ENCODE results near the gene ORAI1.
A peak's percentile ranks its signal among the peaks of the same experiment; 100 is the strongest.
"Not testable (repeated sequence)": the region's sequence is repeated elsewhere in the genome, so short reads cannot be mapped to it uniquely, and the experiment has no call there.

ORAI1 gene

GRCh38 chr12:121626087-121626852 lies at the start of gene ORAI1:
TSS of gene ORAI1 (plus strand) at chr12:121626530.
- peak; percentile 95 to 96 for DNase-seq

GRCh38 chr12:121576851-121577391 lies 49.4 kb upstream of the ORAI1 start:
- no peak for DNase-seq

DNA sequence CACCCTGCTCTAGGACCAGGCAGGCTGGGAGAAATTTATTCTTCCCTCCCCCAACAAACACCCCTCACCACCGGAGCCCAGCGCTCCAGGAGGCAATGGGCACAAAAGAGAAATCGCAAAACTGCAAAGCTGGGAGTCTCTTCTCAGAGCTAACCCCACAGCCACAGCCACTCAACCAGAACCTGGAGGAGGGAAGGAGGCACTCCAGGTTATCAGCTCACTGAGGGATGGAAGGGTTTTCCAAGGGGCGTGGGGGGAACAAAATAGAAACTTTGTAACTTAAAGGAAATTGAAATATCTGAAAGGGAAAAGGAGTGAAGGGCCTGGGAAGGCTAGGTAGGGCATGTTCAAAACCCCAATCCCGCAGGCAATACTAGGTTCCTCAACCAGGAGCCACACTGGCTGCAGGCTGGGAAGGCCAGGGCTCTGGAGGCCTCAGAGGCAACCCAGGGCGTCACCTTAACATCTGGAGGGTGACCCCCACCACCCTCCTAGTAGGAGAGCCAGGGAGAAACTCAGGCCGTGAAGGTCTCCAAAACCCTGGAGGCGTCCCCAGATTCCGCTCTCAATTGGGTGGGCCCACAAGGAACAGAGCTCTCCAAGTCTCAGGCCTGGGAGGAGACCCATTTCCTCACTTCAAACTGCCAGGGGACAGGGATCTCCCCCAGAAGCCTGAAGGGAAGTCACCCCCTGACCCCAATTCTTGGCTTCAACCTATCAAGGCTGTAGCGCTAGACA lies 48.7 kb upstream of the ORAI1 start:
- no peak for DNase-seq

- DNase-seq, result peak in 1 of 2 experiments; percentile 9
Measured at GRCh38 chr12:121578230-121579189, 47.8 kb upstream of the ORAI1 start.

DNA sequence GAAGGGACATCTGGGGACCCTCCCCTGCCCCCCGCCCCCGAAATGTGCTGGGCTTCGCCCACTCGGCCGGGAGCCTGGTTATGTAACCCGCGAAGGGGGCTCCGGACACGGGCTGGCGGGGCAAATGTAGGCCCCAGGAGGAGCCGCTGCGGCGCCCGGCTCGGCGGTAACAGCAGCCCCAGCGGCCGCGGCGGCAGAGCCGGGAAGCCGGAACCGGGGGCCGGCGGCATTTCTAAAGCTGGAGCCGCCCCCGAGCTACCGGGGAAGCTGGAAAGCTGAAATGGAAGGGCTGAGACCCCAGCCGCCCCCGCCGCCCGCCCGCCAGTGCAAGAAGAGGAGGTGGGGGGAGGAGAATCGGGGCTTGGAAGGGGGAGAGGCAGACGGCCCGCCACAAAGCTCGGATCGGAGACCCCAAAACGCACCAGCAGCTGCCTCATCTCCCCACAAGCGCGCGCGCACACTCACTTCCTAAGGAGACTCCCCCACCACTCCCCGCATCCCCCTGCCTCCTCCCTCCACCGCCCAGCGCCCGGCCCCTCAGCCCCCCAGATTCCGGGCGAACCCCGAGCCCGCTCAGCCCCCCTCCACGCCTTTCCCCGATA lies 47.0 kb upstream of the ORAI1 start:
- DNase-seq, result peak; percentile 5 to 6

DNA sequence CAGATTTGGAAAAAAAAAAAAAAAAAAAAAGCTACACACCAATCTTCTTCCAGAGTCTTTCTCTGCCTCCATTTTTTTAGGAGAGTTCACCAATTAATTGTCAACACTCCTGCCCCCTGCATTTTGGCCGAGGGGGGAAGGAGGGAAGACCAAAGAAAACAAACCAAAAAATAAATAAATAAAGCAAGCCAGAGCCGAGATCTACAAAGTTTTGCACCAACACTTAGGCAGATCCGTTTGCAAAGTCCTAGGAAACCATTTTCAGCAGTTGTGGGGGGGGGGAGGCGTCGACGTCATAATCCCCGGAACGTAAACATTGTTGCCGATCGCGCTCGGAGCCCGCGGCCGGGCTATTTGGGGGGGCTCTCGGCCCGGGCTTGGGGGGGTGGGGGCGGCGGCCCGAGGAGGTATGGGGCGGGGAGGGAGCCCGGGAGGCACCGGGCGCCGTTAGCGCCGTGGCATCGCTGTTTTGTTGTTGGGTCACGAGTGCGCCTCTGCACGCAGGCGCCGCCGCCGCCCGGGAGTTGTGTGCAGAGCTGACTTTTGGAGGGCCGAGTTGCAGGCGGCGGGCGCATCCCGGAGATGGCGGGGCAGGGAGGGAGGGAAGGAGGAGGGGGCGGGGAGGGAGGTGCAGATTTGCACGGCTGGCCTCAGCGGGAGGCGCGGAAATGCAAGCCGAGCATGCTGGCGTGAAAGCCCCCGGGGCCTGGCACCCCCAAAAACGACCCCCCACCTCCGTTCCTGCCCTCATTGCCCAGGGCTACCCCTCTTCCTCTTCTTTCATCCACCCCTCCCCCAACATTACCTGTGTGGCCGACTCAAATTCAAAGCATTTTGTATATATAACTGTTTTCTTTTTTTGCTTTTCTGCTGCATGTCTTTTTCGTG lies 46.1 kb upstream of the ORAI1 start:
- peak; percentile 64 to 66 for DNase-seq

GRCh38 chr12:121580959-121581685 lies 45.2 kb upstream of the ORAI1 start, which contains the start of gene KDM2B:
TSS of gene KDM2B (minus strand) at chr12:121581023. CDS start at chr12:121580911, 112 bp downstream.
- DNase-seq, result peak in 1 of 2 experiments; percentile 13

- DNase-seq, result no peak
Measured at GRCh38 chr12:121581686-121582429, 44.5 kb upstream of the ORAI1 start.

- DNase-seq, result no peak
Measured at GRCh38 chr12:121582583-121583333, 43.6 kb upstream of the ORAI1 start.

DNA sequence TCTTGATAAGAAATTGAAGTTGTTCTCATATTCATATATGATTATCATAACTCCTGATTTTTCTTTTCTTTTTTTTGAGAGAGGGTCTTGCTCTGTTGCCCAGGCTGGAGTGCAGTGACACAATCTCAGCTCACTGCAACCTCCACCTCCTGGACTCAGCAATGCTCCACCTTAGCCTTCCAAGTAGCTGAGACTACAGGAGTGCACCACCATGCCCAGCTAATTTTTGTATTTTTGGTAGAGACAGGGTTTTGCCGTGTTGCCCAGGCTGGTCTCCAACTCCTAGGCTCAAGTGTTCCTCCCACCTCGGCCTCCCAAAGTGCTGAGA lies 43.0 kb upstream of the ORAI1 start:
- not testable (repeated sequence) for DNase-seq

GRCh38 chr12:121584885-121585284 lies 41.4 kb upstream of the ORAI1 start:
- not testable (repeated sequence) for DNase-seq

DNA sequence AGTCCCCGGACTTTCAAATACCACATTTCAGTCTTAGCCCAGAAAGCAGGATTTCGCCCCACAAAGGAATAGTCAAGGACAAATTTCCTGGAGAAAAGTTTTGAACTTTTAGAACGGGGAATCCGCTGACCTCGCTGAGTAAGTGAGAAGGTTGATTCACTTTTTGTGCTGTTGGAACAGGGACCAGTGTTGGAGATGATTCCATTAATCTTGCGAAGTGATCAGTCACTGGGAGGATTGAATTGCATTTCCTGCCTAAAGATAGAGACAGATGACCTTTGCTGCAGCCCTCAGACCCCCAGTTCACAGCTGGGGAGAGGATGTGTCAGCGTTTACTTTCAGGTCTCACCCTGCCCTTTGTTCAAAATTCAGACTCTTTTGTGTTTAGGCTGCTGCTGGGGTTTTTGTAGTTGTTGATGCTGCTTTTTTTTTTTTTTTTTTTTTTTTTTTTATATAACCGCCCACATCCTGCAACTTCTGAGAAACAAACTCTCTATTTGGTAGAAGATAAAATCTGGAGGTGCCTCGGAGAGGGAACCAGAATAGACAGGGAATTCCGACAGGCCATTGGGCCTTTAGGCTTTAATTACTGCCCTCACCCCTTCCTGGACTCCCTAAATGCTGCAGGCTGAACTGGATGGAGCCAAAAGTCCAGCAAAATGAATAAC lies 35.7 kb upstream of the ORAI1 start:
- peak; percentile 58 to 67 for DNase-seq

GRCh38 chr12:121592320-121592719 lies 34.0 kb upstream of the ORAI1 start:
- DNase-seq, result no peak

GRCh38 chr12:121595520-121595919 lies 30.8 kb upstream of the ORAI1 start:
- DNase-seq, result no peak

GRCh38 chr12:121596526-121596925 lies 29.8 kb upstream of the ORAI1 start:
- no peak for DNase-seq

- DNase-seq, result no peak
Measured at GRCh38 chr12:121600702-121601336, 25.5 kb upstream of the ORAI1 start.

- DNase-seq, result no peak
Measured at GRCh38 chr12:121602766-121603165, 23.6 kb upstream of the ORAI1 start.

DNA sequence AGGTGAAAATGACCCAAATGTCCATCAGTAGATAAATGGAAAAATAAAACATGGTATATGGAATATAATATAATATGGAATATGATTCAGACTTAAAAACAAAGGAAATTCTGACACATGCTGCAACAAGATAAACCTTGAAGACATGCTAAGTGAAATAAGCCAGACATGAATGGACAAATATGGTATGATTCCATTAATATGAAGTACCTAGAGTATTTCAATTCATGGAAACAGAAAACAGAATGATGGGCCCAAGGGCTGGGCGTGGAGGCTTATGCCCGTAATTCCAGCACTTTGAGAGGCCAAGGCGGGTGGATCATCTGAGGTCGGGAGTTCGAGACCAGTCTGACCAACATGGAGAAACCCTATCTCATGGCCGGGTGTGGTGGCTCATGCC lies 22.7 kb upstream of the ORAI1 start:
- DNase-seq, result no peak

Data from activated CD4-positive, alpha-beta T cell treated with anti-CD3 and anti-CD28 coated beads, Interleukin-2, amount 50 U/mL, for 4 hours (primary cell).